Prostate gland (tissue), 2 donors: Measurements from ENCODE around the gene CAMK2B. TPM values are rescaled to one million over a fixed set of nuclear protein-coding genes. Genes with fewer than 3 reads are reported as not detected.

Experiments
- DNase-seq: peaks from one replicate; pipeline ENCODE4 v3.0.0-alpha.2; 2019; ENCODE audit warnings: low spot score
- H3K27ac ChIP-seq, 2 donors: fragments of 200-600 bp; sonication (generic); 2 replicates each; pipeline ENCODE4 v1.5.1; 2017 to 2019
- H3K27me3 ChIP-seq: fragments of 200-600 bp; sonication (generic); replicated peaks from 2 replicates; pipeline ENCODE4 v1.5.1; 2019; ENCODE audit not compliant: insufficient read depth
- H3K36me3 ChIP-seq, 2 donors: fragments of 200-600 bp; sonication (generic); 1 replicate in 1 of 2; 2 replicates in 1 of 2; pipeline versions ENCODE4 v1.5.1 to v1.8.1; 2017 to 2019
- H3K4me1 ChIP-seq: fragments of 200-600 bp; sonication (generic); replicated peaks from 2 replicates; pipeline ENCODE4 v1.5.1; 2019
- H3K4me3 ChIP-seq, 2 donors: fragments of 200-600 bp; sonication (generic); 2 replicates each; pipeline ENCODE4 v1.5.1; 2017 to 2019
- H3K9me3 ChIP-seq: fragments of 200-600 bp; sonication (generic); 2 replicates; pipeline ENCODE4 v1.5.1; 2017
- POLR2A ChIP-seq: fragments of 450-650 bp; IDR thresholded peaks from one replicate; pipeline ENCODE4 v1.6.1; 2016; ENCODE audit warnings: antibody characterized with exemption, mild to moderate bottlenecking
- POLR2AphosphoS5 ChIP-seq: sonication (generic); formaldehyde crosslinking; IDR thresholded peaks from one replicate; pipeline ENCODE4 v1.6.1; 2017; ENCODE audit warnings: antibody characterized with exemption
- WGBS: methylation state at CpG from one replicate; pipeline ENCODE4 v1.1.5; 2018; 5-methylcytosine and 5-hydroxymethylcytosine counted together
- intact Hi-C: fragments of 100-400 bp; cut with DNase I; formaldehyde crosslinking; loops from one replicate; pipeline ENCODE4 v1.14.2; 2022
- total RNA-seq, 2 donors: library from RNA; depleted of rRNA; stranded (reverse); fragments of >200 nt; gene quantifications; one replicate each; pipeline ENCODE4 v1.1.0, GENCODE V29; 2016
- TF ChIP-seq, protein P1 (sequence below), 4 experiments: fragments of 200-600 bp in 2 of 4; fragments of 450-650 bp in 2 of 4; sonication (generic) in 2 of 4; IDR thresholded peaks; 1 replicate in 3 of 4; 2 replicates in 1 of 4; pipeline ENCODE4 v1.5.1; 2016 to 2019; ENCODE audit warnings: antibody characterized with exemption in 4 of 4, mild to moderate bottlenecking in 2 of 4, moderate library complexity in 2 of 4

Gene CAMK2B
- total RNA-seq, 2 donors from 2014 or later: 5.7 to 16.9 TPM

- 86% methylated on average over 5 of the region's 5 CpGs for WGBS
Observed at GRCh38 chr7:44268671-44269070, 56.7 kb downstream of the CAMK2B start.

GRCh38 chr7:44267719-44268421 is 57.5 kb downstream of the CAMK2B start:
- Histone ChIP-seq H3K4me1 (no peaks in the 10 kb centered on the region), H3K27me3 (no peaks in the 10 kb centered on the region), H3K36me3 (no peaks in the 10 kb centered on the region), H3K9me3 (no peaks in the 10 kb centered on the region), H3K4me3 (no peak overlapping the region), H3K27ac (no peak overlapping the region)
- WGBS: 70% methylated on average over 19 of the region's 21 CpGs
- DNase-seq: no peak
- intact Hi-C loops: no loop called here
- TF ChIP-seq POLR2A (no peak), POLR2AphosphoS5 (no peak)
- TF ChIP-seq, protein P1, sequence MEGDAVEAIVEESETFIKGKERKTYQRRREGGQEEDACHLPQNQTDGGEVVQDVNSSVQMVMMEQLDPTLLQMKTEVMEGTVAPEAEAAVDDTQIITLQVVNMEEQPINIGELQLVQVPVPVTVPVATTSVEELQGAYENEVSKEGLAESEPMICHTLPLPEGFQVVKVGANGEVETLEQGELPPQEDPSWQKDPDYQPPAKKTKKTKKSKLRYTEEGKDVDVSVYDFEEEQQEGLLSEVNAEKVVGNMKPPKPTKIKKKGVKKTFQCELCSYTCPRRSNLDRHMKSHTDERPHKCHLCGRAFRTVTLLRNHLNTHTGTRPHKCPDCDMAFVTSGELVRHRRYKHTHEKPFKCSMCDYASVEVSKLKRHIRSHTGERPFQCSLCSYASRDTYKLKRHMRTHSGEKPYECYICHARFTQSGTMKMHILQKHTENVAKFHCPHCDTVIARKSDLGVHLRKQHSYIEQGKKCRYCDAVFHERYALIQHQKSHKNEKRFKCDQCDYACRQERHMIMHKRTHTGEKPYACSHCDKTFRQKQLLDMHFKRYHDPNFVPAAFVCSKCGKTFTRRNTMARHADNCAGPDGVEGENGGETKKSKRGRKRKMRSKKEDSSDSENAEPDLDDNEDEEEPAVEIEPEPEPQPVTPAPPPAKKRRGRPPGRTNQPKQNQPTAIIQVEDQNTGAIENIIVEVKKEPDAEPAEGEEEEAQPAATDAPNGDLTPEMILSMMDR (IDR thresholded peaks at IDR 0.05): no peak

More at GRCh38 chr7:44268671-44269070, 56.7 kb downstream of the CAMK2B start:
- Histone ChIP-seq H3K27me3 (no peaks in the 10 kb centered on the region), H3K36me3 (no peaks in the 10 kb centered on the region), H3K9me3 (no peaks in the 10 kb centered on the region), H3K4me1 (no peaks in the 10 kb centered on the region), H3K4me3 (no peak overlapping the region), H3K27ac (no peak overlapping the region)
- intact Hi-C loops: no loop called here
- DNase-seq: no peak
- no peak for TF ChIP-seq POLR2AphosphoS5
- TF ChIP-seq, protein P1 (IDR thresholded peaks at IDR 0.05): no peak

- Histone ChIP-seq H3K27ac (no peak overlapping the region), H3K9me3 (no peaks in the 10 kb centered on the region), H3K4me3 (no peak overlapping the region), H3K27me3 (no peaks in the 10 kb centered on the region), H3K4me1 (no peaks in the 10 kb centered on the region), H3K36me3 (no peaks in the 10 kb centered on the region)
- TF ChIP-seq POLR2A (no peak), POLR2AphosphoS5 (no peak)
- TF ChIP-seq, protein P1 (IDR thresholded peaks at IDR 0.05): no peak
- 95% methylated on average over 3 of the region's 3 CpGs for WGBS
- intact Hi-C loops: no loop called here
- no peak for DNase-seq
Observed at GRCh38 chr7:44267178-44267577, 58.2 kb downstream of the CAMK2B start.

- H3K27ac ChIP-seq: no peak overlapping the region
- H3K27me3 ChIP-seq: no peaks in the 10 kb centered on the region
- DNase-seq: no peak
- no peaks in the 10 kb centered on the region for H3K9me3 ChIP-seq
- 94% methylated on average over 7 of the region's 8 CpGs for WGBS
- H3K4me1 ChIP-seq: no peaks in the 10 kb centered on the region
- intact Hi-C loops: no loop called here
- no peaks in the 10 kb centered on the region for H3K36me3 ChIP-seq
- TF ChIP-seq POLR2AphosphoS5 (no peak), POLR2A (no peak)
- TF ChIP-seq, protein P1 (IDR thresholded peaks at IDR 0.05): no peak
- no peak overlapping the region for H3K4me3 ChIP-seq
Observed at GRCh38 chr7:44266526-44266925, 58.9 kb downstream of the CAMK2B start.

- no peak for TF ChIP-seq POLR2A
- TF ChIP-seq, protein P1 (IDR thresholded peaks at IDR 0.05): no peak
- Histone ChIP-seq H3K9me3 (no peaks in the 10 kb centered on the region), H3K27me3 (no peaks in the 10 kb centered on the region), H3K4me1 (no peaks in the 10 kb centered on the region), H3K27ac (no peak overlapping the region), H3K4me3 (no peak overlapping the region), H3K36me3 (no peaks in the 10 kb centered on the region)
- WGBS: 78% methylated on average over 8 of the region's 8 CpGs
- DNase-seq: no peak
- intact Hi-C loops: no loop called here
Observed at GRCh38 chr7:44265728-44266127, 59.7 kb downstream of the CAMK2B start.
